ENCODE data around the gene LPAR1. TPM values are rescaled to one million over a fixed set of nuclear protein-coding genes. Genes with fewer than 3 reads are reported as not detected.
"Not testable (repeated sequence)": the region's sequence is repeated elsewhere in the genome, so short reads cannot be mapped to it uniquely, and the experiment has no call there.

Gene LPAR1
- total RNA-seq, 1 experiment from 2014 or later, result not detected

DNA sequence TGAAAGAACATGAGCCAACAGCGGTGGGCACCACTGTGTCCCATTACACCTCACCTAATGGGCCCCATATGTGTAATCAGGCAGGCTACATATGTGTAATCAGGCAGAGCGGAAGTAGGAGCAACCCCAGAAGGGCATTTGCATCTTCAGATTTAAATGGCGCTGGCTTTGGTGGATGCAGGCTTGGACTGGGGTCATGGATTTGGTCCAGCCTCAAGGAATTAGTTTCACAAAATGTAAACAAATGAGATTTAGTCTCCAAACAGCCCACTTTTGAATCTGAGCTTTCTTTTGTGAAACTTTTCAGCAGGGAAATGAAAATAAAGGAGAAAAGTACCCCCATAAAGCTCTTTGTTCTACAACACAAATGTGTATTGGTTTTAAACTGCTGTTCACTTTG is 161.3 kb downstream of the LPAR1 start:
- DNase-seq (ENCODE audit: low spot score), result no peak

DNA sequence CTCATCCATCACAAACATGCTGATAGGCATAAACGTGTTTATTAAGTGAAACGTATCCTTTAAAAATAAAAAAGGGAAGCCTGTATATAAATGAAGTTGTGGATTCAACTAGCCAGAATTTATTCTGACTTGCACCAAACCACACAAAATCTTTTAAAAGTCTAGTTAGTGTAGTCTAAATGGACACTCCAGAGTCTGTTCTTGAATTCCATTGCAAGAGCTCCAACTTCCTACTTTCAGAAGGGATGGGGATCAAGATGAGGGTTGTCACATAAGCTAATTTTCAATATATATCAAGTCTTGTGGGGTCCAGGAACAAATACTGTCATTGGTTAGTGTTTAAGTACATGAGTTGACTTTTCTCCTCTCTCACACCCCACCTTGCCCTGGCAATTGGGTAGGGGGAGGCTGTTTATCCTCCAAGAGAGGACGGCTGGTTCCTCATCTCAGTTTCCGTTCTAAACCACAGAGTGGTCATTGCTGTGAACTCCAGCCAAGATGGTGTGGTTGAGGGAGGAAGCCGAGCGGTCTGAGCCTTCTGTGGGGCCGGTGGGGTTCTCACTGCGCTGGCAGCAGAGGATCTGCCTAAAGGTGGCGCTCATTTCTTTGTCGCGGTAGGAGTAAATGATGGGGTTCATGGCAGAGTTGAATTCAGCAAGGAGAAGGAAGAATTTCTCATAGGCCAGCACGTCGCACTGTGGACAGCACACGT is 163.2 kb downstream of the LPAR1 start:
- DNase-seq (ENCODE audit: low spot score), result no peak

DNA sequence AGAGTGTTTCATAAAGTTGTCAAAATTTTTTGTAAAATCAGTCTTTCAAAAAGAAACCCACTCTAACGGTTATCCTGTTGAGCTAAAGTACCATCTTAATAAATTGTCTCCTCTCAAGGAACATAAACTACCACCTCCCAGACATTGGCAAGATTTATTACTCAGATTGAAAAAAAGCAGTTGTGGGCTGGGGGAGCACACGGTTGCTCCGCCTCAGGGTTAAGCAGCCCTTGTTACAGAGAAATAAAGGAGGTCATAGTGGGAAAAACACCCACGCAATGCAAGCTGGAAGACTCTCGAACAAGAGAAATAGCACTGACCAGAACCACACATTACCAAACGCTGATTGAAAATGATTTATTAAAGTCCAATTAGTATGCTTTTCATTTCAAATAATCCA is 165.3 kb downstream of the LPAR1 start:
- no peak for DNase-seq (ENCODE audit: low spot score)

DNA sequence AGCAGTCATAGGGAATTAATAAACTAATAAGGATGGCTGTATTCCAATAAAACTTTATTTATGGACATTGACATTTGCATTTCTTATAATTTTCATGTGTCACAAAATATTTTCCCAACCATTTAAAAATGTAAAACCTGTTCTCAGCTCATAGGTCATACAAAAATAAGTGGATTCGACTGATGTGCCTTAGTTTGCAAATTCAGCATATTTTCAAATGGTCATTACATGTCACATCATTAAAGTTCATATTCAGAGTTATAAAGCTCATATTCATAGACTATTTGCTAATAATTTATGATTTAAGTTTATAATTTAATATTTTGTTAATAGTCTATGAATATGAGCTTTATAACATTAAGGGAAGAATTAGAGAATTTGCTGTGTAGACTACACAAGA is 166.5 kb downstream of the LPAR1 start:
- no peak for DNase-seq (ENCODE audit: low spot score)

DNA sequence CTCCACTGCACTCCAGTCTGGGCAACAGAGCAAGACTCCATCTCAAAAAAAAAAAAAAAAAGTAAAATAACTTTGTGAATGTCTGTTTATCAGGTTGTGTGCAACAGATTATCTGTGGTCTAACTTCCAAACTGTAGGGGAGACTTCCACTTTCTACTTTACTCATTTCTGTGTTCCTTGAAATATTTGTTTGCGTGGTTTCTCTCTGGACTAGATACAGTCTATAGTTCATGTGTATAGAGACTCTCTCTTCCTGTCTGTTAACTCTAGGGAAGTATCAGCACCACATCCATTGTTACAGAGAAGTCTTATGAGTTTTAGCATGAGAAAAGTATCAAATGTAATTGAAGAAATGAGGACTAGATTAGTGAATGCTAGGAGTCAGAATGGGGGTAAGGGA is 168.3 kb downstream of the LPAR1 start:
- DNase-seq (ENCODE audit: low spot score), result no peak

DNA sequence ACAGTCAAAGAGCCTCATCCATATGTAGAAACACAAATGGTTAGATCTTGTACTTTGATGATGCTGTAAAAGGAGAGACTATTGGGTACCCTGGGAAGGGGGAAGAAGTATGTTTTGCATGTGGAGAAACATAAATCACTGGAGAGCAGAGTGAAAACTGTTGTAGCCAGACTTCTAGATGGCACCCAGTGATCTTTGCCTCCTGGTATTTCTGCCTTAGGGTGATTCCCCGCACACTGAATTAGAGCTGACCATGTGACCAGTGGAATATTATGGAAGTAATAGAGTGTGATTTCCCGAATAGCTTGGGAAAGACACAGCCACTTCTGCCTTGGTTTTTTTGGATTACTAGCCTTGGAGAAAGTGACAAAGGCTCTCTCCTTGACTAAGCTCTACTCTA is 174.3 kb downstream of the LPAR1 start:
- DNase-seq (ENCODE audit: low spot score), result no peak

DNA sequence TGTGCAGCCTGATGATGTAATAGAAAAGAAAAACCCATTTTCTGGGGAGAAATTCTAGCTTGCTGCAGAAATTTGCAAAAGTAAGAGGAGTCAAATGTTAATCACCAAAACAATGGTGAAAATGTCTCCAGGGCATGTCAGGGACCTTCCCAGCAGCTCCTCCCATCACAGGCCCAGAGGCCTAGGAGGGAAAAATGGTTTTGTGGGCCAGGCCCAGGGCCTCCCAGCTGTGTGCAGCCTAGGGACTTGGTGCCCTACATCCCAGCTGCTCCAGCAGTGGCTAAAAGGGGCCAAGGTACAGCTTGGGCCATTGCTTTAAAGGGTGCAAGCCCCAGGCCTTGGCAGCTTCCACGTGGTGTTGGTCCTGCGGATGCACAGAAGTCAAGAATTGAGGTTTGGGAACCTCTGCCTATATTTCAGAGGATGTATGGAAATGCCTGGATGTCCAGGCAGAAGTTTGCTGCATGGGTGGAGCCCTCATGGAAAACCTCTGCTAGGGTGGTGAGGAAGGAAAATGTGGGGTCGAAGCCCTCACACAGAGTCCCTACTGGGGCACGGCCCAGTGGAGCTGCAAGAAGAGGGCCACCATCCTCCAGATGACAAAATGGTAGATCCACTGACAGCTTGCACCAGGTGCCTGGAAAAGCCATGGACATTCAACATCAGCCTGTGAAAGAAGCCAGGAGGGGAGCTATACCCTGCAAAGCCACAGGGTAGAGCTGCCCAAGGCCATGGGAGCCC is 176.7 kb downstream of the LPAR1 start:
- DNase-seq (ENCODE audit: low spot score), result not testable (repeated sequence)

DNA sequence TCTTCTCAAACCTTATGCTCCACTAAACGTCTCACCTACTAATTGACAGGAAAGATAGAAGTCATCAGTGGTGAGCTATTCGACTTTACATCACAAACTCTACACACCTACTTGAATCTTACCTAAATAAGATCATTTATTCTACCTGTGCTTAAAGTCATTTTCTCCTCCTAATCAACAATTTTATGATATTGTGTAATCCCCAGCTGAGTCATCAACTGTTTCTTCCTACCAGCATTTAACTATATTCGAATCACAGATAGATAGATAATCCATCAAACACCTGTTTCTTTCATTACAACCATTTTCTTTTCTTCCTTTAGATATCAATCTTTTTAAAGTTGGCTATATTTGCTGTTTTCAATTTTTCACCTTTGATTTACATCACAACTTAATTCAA is 181.5 kb downstream of the LPAR1 start:
- no peak for DNase-seq (ENCODE audit: low spot score)

DNA sequence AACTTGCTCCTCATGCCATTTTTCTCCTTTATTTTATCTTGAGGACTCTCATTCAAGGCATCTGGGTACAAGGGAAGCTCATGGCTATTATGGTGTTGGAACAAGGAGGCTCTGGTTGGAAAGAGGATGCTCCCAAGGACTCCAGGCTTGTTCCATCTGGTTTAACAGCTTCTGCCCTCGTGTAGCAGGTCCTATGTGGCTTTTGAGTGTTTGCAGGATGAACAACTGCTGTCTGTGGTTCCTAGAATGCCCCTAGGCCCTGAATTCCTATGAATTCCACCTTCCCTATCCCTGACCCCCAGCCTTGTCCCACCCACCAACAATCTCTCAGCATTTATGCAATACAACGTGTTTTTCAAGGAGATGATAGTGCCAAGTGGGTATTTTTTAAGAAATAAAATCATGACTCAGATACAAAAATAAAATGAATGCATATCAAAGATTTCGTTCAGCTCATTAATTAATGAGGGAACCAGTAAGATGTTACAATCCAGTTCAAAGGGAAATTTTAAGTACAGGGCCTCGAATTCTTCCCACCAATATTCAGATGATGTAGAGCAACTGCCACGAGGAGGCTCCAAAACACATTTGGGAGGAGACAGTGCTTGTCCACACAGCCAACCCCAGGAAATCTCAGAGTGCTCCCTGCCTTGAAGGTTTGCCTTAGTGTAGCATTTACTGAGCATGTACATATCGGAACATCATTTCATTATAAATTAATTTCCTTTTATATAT is 187.7 kb downstream of the LPAR1 start:
- DNase-seq (ENCODE audit: low spot score), result peak; percentile 26

DNA sequence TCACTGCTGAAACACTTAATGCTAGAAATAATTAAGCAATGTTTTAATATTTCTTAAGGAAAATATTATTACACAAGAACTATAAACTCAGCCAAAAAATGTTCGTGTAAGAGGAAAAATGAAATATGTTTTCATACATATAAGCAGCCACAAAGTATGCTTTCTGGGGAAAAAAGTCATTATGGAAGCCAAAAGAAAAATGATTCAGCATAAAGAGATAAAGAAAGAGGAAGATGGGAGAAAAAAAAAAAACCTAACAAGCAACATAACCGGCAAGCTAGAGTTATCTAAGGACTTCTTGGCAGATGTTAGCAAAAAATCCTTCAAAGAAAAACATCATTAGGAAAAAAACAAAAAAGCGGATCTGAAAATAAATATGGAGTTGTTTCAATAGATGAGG is 190.6 kb downstream of the LPAR1 start:
- DNase-seq (ENCODE audit: low spot score), result no peak

DNA sequence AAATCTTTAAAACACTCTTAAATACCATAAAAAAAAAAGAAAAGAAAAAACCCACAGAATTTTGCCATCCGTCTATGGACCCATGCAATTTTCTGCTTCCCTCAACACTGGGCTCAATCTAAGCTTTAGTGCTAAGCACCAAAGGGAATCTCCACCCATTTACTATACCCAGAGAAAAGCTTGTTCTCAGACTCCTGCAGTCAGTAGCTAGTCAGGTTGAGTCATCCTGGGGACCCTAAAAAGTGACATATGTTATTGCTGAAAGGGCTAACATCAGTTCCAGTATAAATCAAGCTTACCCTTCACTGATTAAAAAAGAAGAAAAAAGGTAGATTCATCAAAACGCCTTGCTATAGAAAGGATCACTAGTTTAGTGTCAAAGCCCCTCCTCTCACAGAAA is 192.1 kb downstream of the LPAR1 start:
- DNase-seq (ENCODE audit: low spot score), result no peak

DNA sequence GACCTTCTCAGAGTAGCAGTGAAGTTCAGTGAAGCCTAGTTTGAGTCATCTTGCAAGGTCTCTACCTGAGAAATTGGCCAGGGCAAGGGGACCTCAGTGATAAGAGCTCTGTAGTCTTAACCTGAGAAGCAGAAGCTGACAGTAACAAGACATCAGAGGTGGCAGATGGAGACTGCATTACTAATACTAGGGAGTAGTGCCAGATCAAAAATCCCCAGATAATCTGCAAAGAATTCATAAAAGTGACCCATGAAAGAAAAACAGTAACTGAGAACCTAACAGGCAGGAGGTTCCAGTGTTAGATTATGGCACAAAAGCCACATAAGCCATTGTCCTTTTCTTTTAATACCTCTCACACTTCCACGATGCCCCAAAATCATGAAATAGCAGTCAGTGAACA is 194.1 kb downstream of the LPAR1 start:
- DNase-seq (ENCODE audit: low spot score), result no peak

DNA sequence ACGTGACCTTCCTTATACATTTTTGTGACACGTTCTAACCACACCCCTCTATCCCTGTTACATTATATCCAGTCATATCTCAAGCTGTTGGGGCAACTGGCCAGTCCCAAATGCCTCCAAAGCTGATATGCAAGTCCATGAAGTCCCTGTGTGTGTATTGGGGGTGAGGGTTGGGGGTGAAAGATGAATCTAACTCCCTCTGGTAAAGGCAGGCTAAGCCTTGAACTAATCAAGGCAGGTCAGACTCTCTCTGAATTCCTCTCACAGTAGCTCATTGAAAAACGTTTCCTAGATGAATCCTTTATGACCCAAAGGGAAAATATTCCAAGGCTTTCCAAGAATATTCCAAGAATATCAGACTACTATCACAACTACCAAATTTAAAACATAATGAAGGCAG is 195.3 kb downstream of the LPAR1 start:
- no peak for DNase-seq (ENCODE audit: low spot score)

DNA sequence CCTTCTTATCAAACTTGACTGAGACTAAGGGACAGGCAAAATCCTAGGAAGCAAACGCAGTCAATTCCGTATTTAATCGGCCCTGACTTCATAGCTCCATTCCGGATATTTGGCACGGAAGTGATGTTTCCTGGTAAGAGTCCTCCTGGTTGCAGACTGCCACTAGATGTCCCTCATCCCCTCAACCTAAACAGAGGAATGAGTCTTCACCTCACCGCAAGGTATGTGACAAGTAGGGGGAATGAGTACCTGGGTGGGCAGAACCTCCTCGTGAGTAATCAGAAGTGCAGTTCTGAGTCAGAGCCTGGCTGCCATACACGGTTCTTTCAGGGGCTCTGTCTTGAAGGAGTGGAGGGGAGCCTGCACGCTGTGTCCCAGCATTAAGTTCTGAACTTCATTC is 196.1 kb downstream of the LPAR1 start:
- DNase-seq (ENCODE audit: low spot score), result peak; percentile 8

DNA sequence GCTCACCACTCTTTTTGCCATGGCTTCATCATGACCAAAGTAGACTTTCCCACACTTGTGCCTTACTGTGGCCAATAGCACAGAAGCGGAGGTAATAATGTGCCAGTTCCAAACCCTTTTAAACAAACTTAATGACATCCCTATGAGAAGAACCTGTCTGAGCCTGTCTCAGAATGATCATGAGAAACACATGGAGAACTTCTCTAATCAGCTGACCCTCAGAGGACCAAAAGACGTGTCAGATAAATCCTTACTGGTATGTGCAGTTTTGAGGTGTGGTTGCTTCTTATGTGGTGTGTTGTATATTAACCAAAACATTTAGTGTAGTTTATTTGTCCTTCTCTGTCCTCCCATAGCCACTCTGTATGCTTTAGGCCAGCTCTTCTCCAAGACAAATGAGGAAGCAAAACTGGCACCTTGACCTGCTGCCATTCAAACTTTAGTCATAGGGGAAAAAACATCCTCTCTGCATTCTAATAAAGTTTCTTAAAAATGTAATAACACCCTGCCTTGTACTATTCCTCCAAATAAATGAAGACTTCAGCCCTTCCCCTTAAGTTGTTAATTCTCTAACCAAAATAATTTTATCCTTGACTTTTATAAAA is 200.8 kb downstream of the LPAR1 start:
- DNase-seq (ENCODE audit: low spot score), result no peak

DNA sequence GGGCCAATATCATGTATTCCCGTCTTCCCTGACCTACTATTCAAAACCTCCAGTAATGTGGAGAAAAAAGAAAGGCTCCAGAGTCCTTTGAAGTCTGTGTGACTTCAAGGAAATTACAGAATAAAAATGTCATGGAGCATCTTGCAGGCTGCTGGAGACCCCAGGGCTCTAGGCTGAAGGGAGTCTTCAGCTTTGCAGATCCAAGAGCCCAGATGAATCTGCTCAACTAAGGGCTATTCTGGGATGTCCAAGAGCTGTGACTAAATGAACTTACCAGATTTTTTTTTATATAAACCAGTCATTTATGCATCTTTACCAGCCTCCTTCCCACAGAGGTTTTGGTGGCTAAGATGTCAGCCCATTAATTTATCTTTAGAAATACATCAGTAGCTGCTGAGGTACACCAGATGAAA is 202.4 kb downstream of the LPAR1 start:
- DNase-seq (ENCODE audit: low spot score), result no peak

DNA sequence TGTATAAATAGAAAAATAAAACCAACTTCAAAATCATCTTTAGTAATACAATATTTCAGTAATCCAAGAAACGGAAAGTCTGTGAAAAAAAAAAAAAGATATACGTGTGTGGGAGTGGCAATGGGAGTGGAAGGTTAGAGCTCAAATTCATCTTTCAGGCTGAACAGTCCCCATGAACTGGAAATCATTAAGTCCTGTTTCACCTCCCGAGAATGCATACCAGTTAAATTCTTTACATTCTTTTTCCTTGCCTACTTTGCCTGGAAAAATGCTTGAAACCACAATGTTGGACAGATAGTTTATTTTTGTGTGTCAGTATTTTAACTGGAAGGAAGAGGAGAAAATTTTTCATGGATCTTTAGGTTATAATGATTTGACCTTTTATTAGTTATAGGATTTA is 202.9 kb downstream of the LPAR1 start:
- DNase-seq (ENCODE audit: low spot score), result no peak

DNA sequence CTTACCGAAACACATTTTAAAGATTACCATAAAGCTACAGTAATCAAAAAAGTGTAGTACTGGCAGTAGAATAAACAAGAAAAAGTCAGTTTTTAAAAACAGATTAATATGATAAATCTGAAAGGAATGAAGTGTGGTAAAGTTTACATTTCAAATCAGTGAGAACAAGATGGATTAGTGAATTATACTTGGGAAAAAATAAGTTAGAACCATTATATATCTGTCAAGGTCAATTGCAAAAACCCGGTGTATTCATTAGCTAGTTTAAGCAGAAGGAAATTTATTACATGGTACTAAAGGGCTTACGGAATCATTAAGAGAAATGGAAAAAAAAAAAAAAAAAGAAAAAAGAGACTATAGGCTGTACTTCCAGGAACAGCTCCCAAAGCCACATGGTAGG is 205.3 kb downstream of the LPAR1 start:
- DNase-seq (ENCODE audit: low spot score), result no peak

DNA sequence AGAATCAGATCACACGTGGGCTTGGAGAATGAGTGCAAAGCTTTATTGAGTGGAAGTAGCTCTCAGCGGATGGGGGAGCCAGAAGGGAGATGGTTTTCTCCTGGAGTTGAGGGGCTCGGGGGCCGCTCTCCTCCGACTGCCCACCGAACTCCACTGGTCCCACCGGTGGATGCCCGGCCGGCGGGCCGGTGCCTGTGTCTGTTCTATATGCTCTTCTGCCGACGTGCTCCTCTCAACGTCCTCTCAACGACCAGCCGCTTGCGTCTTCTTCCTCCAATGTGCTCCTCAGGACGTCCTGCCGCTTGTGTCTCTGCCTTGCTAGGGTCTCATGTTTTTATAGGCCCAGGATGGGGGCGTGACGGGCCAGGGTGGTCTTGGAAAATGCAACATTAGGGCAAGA is 207.8 kb downstream of the LPAR1 start:
- DNase-seq (ENCODE audit: low spot score), result no peak

DNA sequence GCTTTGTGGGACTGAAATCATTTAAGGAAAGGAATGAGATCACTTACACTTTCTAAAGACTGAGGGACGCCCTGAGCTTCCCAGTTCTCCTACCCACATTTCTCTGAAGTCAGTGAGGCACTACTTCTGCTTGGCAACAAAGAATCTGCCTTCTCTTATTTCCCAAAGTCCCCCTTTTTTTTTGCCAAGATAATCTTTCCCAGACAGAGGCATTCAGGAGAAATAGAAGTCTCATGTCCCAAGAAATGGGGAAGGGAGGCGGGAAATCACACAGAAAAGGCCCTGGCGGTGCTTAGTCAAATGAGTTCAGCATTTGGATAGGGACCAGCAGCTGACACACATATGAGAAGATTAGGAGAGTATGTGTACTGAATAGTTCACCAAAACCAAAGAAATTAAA is 210.0 kb downstream of the LPAR1 start:
- DNase-seq (ENCODE audit: low spot score), result no peak

DNA sequence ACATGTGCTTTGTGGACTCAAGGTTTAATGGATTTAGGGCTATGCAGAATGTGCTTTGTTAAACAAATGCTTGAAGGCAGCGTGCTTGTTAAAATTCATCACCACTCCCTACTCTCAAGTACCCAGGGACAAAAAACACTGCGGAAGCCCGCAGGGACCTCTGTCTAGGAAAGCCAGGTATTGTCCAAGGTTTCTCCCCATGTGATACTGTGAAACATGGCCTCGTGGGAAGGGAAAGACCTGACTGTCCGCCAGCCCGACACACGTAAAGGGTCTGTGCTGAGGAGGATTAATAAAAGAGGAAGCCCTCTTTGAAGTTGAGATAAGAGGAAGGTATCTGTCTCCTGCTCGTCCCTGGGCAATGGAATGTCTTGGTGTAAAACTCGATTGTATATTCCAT is 211.9 kb downstream of the LPAR1 start:
- not testable (repeated sequence) for DNase-seq (ENCODE audit: low spot score)

DNA sequence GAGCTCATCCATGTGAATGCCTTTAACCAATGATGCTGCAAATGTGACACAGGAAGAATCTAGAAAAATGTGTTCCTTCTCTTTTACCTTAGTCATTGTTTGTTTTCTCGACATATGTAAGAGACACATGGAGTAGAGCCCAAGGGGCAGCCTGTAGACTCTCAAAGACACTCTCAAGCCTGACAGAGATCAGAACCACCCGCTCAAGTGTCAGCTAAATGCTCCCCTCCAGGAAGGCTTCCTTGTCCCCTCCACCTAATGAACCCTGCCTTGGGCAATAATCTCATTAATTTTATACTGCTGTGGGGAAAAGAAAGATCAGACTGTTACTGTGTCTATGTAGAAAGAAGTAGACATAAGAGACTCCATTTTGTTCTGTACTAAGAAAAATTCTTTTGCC is 212.3 kb downstream of the LPAR1 start:
- no peak for DNase-seq (ENCODE audit: low spot score)

Measured in HT-29 (cell line).